Measurements from ENCODE around the gene SLC39A10. TPM values are rescaled to one million over a fixed set of nuclear protein-coding genes. Genes with fewer than 3 reads are reported as not detected.
"Not testable (repeated sequence)": the region's sequence is repeated elsewhere in the genome, so short reads cannot be mapped to it uniquely, and the experiment has no call there.

Gene SLC39A10
- total RNA-seq, 1 donor from 2014 or later: 102 TPM

DNA sequence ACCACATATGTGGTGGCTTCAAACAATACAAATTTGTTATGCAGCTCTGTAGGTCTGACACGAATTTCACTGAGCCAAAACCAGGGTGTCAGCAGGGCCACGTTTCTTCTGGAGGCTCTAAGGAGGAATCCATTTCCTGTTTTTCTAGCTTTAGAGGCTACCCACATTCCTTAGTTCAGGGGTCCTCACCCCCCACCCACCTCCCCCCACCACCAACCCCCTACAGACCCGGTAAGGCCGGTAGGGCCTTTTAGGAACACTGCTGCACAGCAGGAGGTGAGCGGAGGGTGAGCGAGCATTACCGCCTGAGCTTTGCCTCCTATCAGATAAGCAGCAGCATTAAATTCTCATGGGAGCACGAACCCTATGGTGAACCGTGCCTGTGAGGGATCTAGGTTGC lies 10.6 kb upstream of the SLC39A10 start:
- no peak for DNase-seq (ENCODE audit: low read depth)

DNA sequence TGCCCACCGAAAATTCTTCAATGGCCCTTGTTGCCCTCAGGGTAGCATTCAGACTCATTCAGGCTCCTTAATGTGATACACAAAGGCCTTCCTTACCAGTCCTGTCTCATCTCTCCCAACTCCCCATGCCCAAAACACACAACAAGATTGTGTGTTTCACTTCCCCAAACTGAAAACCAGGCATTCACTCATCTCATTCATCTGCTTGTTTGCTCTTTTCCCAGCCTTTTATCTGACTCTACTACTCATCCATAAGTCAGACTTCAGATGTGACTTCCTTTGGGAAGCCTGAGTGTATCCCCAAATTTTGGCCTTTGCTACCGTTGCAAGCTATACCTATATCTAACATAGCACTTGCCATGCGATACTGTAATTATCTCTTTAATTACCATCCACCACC lies 9.7 kb upstream of the SLC39A10 start:
- no peak for DNase-seq (ENCODE audit: low read depth)

DNA sequence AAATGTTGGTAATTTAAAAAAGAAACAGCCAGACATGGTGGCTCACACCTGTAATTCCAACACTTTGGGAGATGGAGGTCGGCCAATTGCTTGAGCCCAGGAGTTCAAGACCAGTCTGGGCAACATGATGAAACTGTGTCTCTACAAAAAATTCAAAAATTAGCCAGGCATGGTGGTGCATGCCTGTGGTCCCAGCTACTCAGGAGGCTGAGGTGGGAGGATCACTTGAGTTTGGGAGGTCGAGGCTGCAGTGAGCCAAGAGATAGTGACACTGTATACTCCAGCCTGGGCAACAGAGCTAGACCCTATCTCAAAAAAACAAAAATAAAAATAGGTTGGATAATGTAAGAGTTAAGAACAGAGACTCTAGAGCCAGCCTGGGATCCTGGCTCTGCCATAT lies 8.7 kb upstream of the SLC39A10 start:
- DNase-seq (ENCODE audit: low read depth): not testable (repeated sequence)

DNA sequence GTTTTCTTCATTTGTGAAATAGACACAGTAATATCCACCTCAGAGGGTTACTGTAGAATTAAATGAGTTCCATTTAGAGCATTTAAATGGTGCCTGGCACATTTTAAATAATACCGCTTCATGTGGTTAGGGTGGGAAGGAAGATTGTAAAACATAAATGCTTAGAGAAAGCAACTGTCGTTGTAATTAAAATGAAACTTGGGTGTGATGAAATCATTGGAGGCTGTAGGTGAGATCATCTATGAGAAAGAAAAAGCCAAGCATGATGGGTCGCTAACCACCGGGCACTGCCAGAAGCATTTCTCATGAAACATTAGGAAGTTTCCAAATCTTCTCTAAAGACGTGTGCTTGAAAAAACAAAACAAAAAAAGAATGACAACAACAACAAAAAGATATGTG lies 8.2 kb upstream of the SLC39A10 start:
- peak; percentile 40 for DNase-seq (ENCODE audit: low read depth)

DNA sequence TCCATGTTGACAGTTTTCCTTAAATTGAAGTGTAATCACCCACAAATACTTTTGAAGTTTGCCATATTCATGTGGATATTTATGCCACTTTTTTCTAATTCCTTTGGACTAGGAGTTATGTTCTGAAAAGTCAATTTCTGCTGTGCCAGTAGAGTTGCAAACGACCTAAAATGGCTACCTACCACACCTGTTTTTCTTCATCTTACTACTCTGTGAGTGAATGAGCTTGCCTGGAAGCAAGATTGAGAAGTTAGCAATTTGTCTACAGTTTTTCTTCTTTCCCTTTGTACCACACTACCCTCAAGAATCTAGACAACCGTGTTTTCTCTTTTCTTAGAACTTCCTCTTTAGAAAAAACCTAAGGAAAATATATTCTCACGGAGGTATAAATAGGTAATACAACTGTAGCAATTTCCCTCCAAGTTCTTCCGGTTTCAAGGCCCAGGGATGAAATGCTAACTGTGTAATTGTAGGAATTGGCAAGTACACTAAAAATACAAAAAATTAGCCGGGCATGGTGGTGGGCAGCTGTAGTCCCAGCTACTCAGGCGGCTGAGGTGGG lies 7.3 kb upstream of the SLC39A10 start:
- DNase-seq (ENCODE audit: low read depth): no peak

DNA sequence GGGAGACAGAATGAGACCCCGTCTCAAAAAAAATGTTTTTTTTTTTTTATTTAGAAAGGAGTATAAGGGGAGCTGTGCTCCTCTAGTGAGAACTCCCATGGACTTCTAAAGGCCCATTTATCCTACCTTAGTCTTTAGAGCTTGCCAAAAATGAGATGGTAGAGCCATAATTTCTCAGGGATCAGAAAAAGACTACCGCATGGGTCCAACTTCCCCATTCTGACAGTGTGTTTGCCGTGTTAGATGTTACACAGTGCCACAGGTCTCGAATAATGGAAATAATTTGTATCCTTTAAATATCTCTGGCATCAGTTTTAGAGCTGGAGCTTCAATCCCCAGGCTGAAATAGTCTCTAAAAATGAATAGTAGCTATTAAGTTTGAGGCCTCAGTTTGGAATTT lies 6.0 kb upstream of the SLC39A10 start:
- no peak for DNase-seq (ENCODE audit: low read depth)

DNA sequence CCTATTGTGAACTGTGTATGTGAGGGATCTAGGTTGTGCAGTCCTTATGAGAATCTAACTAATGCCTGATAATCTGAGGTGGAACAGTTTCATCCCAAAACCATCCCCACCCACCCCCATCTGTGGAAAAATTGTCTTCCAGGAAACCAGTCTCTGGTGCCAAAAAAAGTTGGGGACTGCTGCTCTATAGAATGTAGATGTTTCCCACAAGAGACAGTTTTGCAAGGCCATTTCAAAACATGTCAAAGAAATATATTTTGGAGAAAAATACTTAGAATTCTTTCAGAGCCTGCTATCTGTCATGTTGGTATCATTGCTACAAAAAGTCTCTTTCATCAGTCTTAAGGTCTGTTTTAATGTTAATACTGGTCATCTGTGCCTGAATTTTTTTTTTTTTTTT lies 4.1 kb upstream of the SLC39A10 start:
- DNase-seq (ENCODE audit: low read depth): no peak

DNA sequence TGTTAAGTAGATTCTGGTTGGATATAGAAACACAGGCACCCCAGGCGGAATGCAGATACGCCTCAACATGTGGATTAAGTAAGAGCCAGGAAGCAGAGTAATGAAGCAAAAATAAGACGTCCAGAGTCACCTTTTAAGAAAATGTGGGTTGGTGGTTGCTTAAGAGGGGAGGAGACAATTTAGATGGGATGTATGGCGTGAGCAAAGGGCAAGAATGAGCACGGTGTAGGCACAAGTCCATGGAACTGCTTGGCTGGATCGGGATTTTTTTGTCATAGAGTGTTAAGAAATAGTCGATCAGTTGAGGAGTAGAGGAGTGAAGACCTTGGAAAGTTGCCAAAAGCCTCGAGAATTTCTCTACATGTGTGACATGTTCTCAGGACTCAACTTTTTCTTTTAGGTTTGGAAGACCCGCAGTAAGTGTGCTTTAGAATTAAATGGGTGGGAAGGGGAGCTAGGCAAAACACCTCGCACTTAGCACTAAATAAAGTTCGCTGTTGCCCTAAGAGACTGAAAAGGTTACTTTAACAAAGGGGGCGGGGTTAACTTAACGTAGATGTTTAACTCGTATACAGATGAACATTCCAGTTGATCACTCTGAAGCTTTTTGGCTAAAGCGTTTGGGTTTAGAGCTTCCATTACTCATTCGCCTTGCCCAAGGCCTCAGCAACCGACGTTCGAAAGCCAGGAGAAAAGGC lies 716 bp upstream of the SLC39A10 start:
- DNase-seq (ENCODE audit: low read depth): no peak

DNA sequence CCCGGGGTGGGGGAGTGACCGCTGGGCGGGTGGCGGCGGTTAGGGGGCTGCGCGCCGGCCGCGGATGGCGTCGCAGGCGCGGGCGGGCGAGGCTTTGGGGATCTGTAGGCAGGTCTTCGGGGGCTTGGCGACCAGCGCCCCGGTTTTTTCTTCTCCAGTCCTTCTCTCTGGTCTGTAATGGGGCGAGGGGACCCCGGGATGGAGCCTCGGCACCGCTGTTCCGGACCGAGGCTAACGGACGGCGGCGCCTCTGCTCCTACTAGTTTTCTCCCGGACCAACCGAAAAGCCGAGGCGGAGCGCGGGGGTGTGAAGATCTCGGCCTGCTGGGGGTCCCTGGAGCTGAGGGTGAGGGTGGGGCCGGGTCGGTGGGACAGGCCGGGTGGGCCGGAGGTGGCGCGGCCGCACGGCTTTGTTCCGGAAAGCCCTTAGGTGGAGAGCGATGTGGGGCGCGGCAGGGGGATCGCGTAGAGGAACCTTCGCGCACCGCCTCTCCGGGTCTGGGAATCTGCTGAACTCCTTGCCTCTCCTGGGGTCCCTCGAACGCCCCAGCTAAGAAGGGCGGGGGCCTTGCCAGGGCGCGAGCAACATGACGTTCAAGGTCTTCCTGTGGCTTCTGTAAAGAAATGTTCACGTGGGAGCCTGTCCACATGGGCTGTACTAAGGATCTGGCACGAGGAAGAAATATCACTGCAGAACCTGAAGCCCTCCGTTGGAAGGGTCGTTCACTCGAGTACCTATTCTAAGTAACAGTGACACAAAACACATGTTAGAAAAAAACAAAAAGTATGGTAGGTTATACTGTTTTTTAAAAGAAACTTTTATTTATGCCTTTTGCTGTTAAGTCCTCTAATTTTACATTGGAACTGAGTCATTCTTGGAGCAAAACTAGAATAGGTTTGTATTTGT lies 861 bp downstream of the SLC39A10 start:
- DNase-seq (ENCODE audit: low read depth): peak; percentile 62

DNA sequence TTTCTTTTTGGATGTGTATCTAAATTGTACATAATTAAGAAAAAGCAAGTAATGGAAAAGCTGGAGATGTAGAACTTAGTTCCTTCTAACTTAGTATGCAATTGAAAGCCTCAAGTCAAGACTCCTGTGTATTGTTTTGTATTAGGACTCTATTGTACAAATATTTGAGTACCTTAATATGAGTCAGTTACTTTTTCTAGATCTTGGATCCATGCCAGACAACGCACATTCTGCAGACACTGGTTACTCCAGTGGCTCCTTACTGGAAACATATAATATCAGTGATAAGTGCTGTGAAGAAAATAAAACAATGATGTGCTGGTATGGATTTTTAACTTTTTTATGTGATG lies 1.5 kb downstream of the SLC39A10 start:
- peak; percentile 85 for DNase-seq (ENCODE audit: low read depth)

DNA sequence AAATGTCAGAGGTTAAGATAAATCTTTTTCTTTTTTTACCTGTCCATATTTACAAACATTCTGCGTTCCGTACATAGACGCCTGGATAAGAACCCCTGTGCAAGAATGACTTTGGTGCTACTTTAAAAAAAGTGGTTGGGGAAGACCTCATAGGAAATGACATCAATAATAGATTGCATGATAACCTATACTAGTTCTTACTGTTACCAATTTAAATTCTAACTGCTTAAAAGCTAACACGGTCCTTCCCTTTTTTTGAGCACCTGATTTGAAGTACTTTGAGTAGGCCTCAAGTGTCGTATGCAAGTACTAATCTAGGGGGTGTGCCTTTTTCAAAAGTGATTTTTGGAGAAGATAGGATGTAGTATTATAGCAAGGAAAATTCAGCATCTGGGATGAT lies 2.1 kb downstream of the SLC39A10 start:
- DNase-seq (ENCODE audit: low read depth): no peak

DNA sequence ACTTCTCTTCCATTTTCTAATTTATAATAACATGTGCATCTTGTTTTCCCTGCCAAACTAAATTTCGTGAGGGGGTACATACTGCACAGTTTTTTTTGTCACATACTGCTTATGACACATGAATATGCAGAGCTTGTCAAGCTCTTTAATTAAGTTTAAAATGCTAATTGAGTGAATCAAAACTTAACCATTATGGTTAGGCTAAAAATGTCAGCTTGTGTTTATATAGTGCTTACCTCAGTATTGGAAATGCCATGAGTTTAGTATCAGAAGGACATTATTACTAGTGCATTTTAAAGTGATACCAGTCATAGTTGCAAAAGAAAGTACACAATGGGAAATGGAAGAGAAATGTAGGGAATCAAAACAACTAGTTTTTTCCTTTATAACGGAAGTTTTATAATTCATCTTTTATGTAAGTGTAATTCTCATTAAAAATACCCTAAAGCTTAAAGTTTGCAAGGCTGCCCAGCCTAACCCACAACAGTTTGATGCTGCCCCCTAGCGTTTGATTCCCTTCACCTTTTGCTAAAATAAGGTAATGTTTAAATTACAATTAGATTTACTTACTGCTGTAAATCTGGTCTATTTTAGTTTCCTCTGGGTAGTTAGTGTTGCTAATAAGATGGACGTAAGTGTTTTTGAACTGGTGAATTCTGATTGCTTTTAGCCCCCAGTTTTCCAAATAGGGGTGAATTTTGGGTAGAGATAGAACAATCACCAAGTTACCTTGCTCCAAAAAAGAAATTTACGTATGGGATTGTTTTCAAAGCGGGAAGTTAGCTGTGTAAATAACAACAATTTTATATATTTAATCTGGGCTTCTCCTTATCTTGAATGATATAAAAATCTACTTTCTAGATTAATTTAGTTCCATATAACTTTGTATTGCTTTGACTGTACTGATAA lies 3.2 kb downstream of the SLC39A10 start:
- peak; percentile 67 for DNase-seq (ENCODE audit: low read depth)

DNA sequence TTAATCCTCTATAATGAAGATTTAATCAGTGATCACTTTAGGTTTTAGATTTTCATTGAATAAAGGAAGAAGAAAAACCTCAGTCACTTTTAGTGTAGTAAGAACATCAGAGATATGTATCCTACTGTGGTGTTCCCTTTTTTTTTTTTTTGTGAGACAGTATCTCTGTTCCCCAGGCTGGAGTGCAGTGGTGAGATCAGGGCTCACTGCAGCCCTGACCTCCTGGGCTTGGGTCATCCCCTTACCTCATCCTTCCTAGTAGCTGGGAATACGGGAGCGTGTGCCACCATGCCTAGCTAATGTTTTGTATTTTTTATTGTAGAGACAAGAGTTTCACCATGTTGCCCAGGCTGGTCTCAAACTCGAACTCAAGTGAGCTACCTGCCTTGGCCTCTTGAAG lies 5.1 kb downstream of the SLC39A10 start:
- no peak for DNase-seq (ENCODE audit: low read depth)

DNA sequence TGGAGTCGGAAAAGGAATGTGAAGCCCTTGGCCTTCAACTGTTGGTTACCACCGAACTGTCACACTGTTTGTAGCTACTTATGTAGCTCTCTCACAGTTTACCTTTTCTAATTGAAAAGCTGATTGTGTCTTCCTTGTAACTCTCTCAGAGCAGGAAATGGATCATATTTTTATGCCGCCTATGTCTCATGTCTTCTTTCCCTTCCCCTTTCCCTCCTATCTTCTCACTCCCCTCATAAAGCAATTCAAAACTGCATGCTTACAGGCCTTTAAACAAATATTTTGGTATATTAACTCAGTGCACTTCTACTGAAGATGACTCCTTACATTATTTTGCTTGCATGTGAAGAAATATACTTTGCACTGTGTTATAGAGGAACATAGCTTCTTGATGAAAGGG lies 6.0 kb downstream of the SLC39A10 start:
- no peak for DNase-seq (ENCODE audit: low read depth)

DNA sequence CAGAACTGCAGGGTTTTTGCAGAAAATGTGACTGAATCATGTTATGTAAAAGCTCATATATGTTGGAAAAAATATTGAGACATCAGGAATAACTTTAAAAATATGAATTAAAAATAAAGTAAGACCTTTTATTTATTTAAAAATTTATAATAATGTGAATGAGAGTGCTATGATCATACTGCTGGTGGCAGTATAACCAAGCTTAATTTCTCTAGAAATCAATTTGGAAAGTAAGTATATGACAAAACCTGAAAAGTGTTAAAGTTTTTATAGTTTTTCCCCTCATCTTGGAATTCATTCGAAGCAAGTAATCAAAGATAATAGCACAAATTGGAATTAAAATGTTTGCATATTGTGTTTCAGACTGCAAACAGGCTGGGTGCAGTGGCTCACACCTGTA lies 7.5 kb downstream of the SLC39A10 start:
- DNase-seq (ENCODE audit: low read depth): no peak

DNA sequence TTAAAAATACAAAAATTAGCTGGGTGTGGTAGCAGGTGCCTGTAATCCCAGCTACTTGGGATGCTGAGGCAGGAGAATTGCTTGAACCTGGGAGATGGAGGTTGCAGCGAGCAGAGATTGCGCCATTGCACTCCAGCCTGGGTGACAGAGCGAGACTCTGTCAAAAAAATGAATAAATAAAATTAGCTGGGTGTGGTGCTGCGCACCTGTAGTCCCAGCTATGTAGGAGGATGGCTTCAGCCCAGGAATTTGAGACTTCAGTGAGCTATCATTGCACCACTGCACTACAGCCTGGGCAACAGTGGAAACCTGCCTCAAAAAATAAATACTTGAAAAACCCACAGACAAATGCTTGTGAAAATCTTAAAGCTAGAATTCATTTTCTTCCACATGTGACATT lies 8.1 kb downstream of the SLC39A10 start:
- DNase-seq (ENCODE audit: low read depth): not testable (repeated sequence)

DNA sequence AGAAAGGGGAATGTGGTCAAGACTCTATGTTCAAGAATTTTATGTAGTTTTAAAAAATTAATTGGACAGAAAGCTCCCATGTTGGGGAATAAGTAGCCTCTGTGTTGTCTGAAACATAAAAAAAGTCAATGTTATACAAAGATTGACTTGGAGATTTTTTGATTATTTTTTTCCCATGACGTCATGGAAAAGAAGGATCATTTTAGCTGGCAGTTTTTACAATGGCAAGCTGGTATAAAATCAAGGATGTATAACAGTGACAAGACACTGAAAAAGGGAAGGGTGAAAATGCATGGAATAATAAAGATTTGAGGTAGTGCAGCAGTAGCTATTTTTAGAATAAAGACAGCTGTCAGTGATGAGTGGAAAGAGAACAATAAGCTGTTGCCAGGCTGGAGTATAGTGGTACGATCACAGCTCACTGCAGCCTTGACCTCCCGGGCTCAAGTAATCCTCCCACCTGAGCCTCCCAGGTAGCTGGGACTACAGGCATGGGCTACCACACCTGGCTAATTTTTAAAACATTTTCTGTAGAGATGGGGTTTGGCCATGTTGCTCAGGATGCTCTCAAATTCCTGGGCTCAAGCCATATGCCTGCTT lies 9.2 kb downstream of the SLC39A10 start:
- DNase-seq (ENCODE audit: low read depth): no peak

DNA sequence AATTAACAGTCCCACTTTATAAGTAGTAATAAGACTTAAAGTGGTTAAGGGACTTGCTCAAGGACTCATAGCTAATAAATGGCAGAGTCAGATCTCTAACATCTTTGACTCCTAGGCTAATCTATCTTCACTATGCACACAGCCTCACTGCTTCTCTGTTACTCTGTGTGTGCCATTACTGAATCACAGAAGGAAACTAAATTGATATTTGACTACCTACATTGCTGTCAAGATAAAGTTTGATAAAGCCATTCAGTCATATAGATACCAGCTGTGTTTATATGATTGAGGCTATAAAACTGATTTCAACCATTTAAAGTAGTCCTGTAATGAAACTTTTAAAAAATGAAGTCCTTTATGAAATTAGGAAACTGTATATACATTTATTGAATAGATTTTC lies 10.9 kb downstream of the SLC39A10 start:
- no peak for DNase-seq (ENCODE audit: low read depth)

DNA sequence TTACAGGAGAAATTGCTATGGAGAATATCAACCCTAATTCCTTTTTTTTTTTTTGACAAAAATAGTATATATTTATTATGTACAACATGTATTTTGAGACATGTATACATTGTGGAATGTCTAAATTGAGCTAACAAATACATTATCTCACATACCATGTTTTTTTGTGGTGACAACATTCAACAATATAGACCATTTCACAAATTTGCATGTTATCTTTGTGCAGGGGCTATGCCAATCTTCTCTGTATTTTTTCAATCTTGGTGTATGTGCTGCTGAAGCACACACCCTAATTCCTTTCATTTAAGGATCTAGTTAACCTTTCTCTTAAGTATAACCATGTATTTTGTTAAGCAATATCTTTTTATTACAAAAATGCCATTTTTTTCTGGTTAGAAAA lies 13.2 kb downstream of the SLC39A10 start:
- DNase-seq (ENCODE audit: low read depth): no peak

DNA sequence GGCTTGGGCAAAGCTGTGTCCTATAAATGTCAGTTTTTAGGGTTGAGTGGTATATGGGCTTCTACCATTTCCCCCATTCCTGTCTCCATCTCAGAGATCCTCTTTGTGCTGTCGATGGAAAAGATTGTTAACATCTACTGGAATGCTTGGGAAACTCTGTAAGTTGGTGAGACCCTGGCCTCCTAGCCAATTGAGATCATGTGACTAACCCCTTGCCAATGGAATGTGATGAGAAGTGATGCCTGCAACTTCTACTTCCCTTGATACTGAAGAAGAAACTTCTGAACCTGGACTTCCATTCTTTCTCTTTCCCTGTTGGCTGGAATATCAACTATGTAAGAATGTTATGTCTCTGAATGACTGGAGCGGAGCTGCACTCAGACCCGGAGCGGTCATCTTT lies 14.5 kb downstream of the SLC39A10 start:
- no peak for DNase-seq (ENCODE audit: low read depth)

DNA sequence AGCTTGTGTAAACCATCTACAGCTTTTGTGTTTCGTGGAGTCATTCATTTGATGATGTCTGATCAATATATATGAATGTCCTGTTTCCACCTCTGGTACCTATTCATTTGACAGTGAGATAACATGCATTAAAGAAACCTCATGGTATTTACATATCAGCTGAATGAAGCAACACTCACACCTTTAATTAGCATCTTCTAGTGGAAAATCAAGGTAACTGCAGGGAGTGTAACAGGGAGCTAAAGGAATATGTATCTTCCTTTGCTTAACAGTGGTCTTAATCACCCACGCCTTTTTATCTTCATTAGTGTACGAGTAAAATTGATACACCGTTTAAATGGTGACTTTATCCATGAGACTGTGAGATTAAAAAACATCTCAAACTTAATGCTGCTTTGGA lies 15.6 kb downstream of the SLC39A10 start:
- DNase-seq (ENCODE audit: low read depth): no peak
